ENCODE results near the gene DNAI1. TPM values are rescaled to one million over a fixed set of nuclear protein-coding genes. Genes with fewer than 3 reads are reported as not detected.

The DNAI1 gene
- polyA plus RNA-seq, 1 of the 3 experiments (the other 2 are of a cell fraction): 0.46 TPM

- no peak for TF ChIP-seq MXI1 (IDR thresholded peaks at IDR 0.05; ENCODE audit: low read depth, low read length)
- H3K36me3 ChIP-seq (replicated peaks in 1 of 2; ENCODE audit: control insufficient read depth in 1 of 2, insufficient read depth in 2 of 2, low read length in 1 of 2): no peaks in the 10 kb centered on the region
- no peak overlapping the region for H3K27ac ChIP-seq (ENCODE audit: low read depth in 2 of 2, low read length in 1 of 2)
- no peak for DNase-seq
- H3K79me2 ChIP-seq (ENCODE audit: insufficient read depth): no peaks in the 10 kb centered on the region
- no peak overlapping the region for H3K9ac ChIP-seq
- no peak overlapping the region for H2AFZ ChIP-seq (ENCODE audit: low read depth)
- no peak overlapping the region for H3K4me3 ChIP-seq (ENCODE audit: low read depth in 2 of 2, low read length in 1 of 2)
- no peaks in the 10 kb centered on the region for H3K9me3 ChIP-seq
- no peak overlapping the region for H3K4me2 ChIP-seq
- no peaks in the 10 kb centered on the region; the same call in 1 of the 2 replicates for H3K27me3 ChIP-seq (ENCODE audit: insufficient read depth)
- CTCF ChIA-PET: interaction anchor here (1.0 to 1.7 kb wide), 4 partner anchors 12 to 107 kb away, joined by 3 to 9 read pairs (median 3); no protein-coding TSS in a partner anchor
- H3K9me2 ChIP-seq: no peaks in the 10 kb centered on the region
- H3K4me1 ChIP-seq (ENCODE audit: control insufficient read depth in 1 of 2, insufficient read depth in 2 of 2, low read depth in 1 of 2, low read length in 1 of 2): no peaks in the 10 kb centered on the region
- POLR2A ChIA-PET: no interaction called here
- no peaks in the 10 kb centered on the region for H4K20me1 ChIP-seq (ENCODE audit: insufficient read depth)
- no peaks in the 10 kb centered on the region for H3F3A ChIP-seq (replicated peaks; ENCODE audit: insufficient read depth)
Measured at GRCh38 chr9:34484678-34485077, 26.1 kb downstream of the DNAI1 start.

GRCh38 chr9:34485822-34486221 is 27.2 kb downstream of the DNAI1 start:
- H3K27ac ChIP-seq (ENCODE audit: low read depth in 2 of 2, low read length in 1 of 2): no peak overlapping the region
- ChIA-PET CTCF (interaction anchor here (0.6 to 13.3 kb wide), 6 partner anchors 14 to 122 kb away, joined by 3 to 103 read pairs (median 4); no protein-coding TSS in a partner anchor), POLR2A (no interaction called here)
- H3K9ac ChIP-seq: no peak overlapping the region
- H2AFZ ChIP-seq (ENCODE audit: low read depth): no peak overlapping the region
- no peaks in the 10 kb centered on the region for H3F3A ChIP-seq (replicated peaks; ENCODE audit: insufficient read depth)
- peaks cover 0 to 6% of the 10 kb centered on the region in 2 experiments; a peak in 1 of 4 replicates for H3K4me1 ChIP-seq (ENCODE audit: control insufficient read depth in 1 of 2, insufficient read depth in 2 of 2, low read depth in 1 of 2, low read length in 1 of 2)
- no peaks in the 10 kb centered on the region; the same call in 1 of the 2 replicates for H3K27me3 ChIP-seq (ENCODE audit: insufficient read depth)
- no peaks in the 10 kb centered on the region for H3K9me2 ChIP-seq
- no peaks in the 10 kb centered on the region for H4K20me1 ChIP-seq (ENCODE audit: insufficient read depth)
- no peaks in the 10 kb centered on the region for H3K36me3 ChIP-seq (replicated peaks in 1 of 2; ENCODE audit: control insufficient read depth in 1 of 2, insufficient read depth in 2 of 2, low read length in 1 of 2)
- 76% methylated on average over 5 of the region's 6 CpGs for WGBS (ENCODE audit: low lambda C conversion rate)
- no peaks in the 10 kb centered on the region for H3K79me2 ChIP-seq (ENCODE audit: insufficient read depth)
- TF ChIP-seq IRF3 (IDR thresholded peaks at IDR 0.05; ENCODE audit: low read depth, low read length) (no peak), POLR2AphosphoS5 (IDR thresholded peaks at IDR 0.05; ENCODE audit: low read depth, low read length) (no peak), CTCF (IDR thresholded peaks at IDR 0.05) (no peak), MXI1 (IDR thresholded peaks at IDR 0.05; ENCODE audit: low read depth, low read length) (no peak), PBX3 (IDR thresholded peaks at IDR 0.05) (no peak), USF1 (IDR thresholded peaks at IDR 0.05; ENCODE audit: borderline replicate concordance, low read depth) (no peak), MEF2A (IDR thresholded peaks at IDR 0.05; ENCODE audit: borderline replicate concordance, low read depth) (no peak), YY1 (IDR thresholded peaks at IDR 0.05; ENCODE audit: low read depth) (no peak), RAD21 (IDR thresholded peaks at IDR 0.05; ENCODE audit: low read length) (no peak), NFIC (IDR thresholded peaks at IDR 0.05; ENCODE audit: borderline replicate concordance) (no peak), NRF1 (IDR thresholded peaks at IDR 0.05; ENCODE audit: low read depth, low read length) (no peak), EZH2phosphoT487 (IDR thresholded peaks at IDR 0.05; ENCODE audit: borderline replicate concordance, low read depth) (no peak), USF2 (IDR thresholded peaks at IDR 0.05; ENCODE audit: borderline replicate concordance, low read depth, low read length) (no peak)
- no peaks in the 10 kb centered on the region for H3K9me3 ChIP-seq
- no peak for DNase-seq
- H3K4me3 ChIP-seq (ENCODE audit: low read depth in 2 of 2, low read length in 1 of 2): no peak overlapping the region
- H3K4me2 ChIP-seq: no peak overlapping the region
